K562 (cell line): ENCODE measurements around the gene COMMD9. TPM values are rescaled to one million over a fixed set of nuclear protein-coding genes. Genes with fewer than 3 reads are reported as not detected.

ENCODE experiments used
- ARID1B ChIP-seq: fragments of 450-650 bp; IDR thresholded peaks from 2 replicates; pipeline ENCODE4 v1.6.1; 2016; ENCODE audit warnings: antibody characterized with exemption, mild to moderate bottlenecking, inconsistent platforms
- BACH1 ChIP-seq: fragments of 200-800 bp; sonication (Bioruptor generic); IDR thresholded peaks from 2 replicates; pipeline ENCODE4 v1.6.1; 2016; ENCODE audit warnings: missing genetic modification characterization, missing compliant biosample characterization
- BCOR ChIP-seq: fragments of 450-650 bp; IDR thresholded peaks from 2 replicates; pipeline ENCODE4 v1.6.1; 2016
- CEBPB ChIP-seq: fragments of 450-650 bp; IDR thresholded peaks from 2 replicates; pipeline ENCODE4 v1.6.1; 2016; ENCODE audit warnings: missing genetic modification characterization, missing compliant biosample characterization
- CHCHD3 ChIP-seq: fragments of 250-450 bp; sonication (Bioruptor Pico); IDR thresholded peaks from 2 replicates; pipeline ENCODE4 v2.1.2; 2022; ENCODE audit warnings: mild to moderate bottlenecking
- DIDO1 ChIP-seq: fragments of 450-650 bp; IDR thresholded peaks from 2 replicates; pipeline ENCODE4 v1.6.1; 2016; ENCODE audit warnings: low read depth, missing biosample characterization, missing genetic modification characterization
- DNMT1 ChIP-seq: fragments of 450-650 bp; IDR thresholded peaks from 2 replicates; pipeline ENCODE4 v1.6.1; 2016; ENCODE audit warnings: antibody characterized with exemption, mild to moderate bottlenecking
- EWSR1 ChIP-seq: fragments of 450-650 bp; IDR thresholded peaks from 2 replicates; pipeline ENCODE4 v1.6.1; 2018; ENCODE audit warnings: borderline replicate concordance, mild to moderate bottlenecking, low read depth, moderate library complexity; ENCODE audit not compliant: partially characterized antibody
- KHSRP ChIP-seq: fragments of 450-650 bp; IDR thresholded peaks from 2 replicates; pipeline ENCODE4 v1.6.1; 2017
- LEF1 ChIP-seq: fragments of 450-650 bp; IDR thresholded peaks from 2 replicates; pipeline ENCODE4 v1.6.1; 2016; ENCODE audit warnings: mild to moderate bottlenecking
- MAFF ChIP-seq: IDR thresholded peaks from 2 replicates; pipeline ENCODE4 v1.6.1; 2012; ENCODE audit warnings: low read length, improper control_type of control experiment
- MBD2 ChIP-seq: sonication (generic); IDR thresholded peaks from 2 replicates; pipeline ENCODE4 v1.6.1; 2016; ENCODE audit warnings: low read depth, borderline replicate concordance
- MYNN ChIP-seq, 2 experiments: sonication (generic); formaldehyde crosslinking in 1 of 2; IDR thresholded peaks; 2 replicates each; pipeline versions ENCODE4 v1.5.0 to v1.6.1; 2016 to 2020; ENCODE audit warnings: antibody characterized with exemption in 1 of 2, missing genetic modification reagents in 1 of 2
- NR0B1 ChIP-seq: fragments of 450-650 bp; IDR thresholded peaks from one replicate; pipeline ENCODE4 v1.6.1; 2018; ENCODE audit warnings: mild to moderate bottlenecking, moderate library complexity; ENCODE audit not compliant: partially characterized antibody
- NR4A1 ChIP-seq, 2 experiments: fragments of 250-450 bp in 1 of 2; fragments of 450-650 bp in 1 of 2; sonication (Bioruptor Pico) in 1 of 2; IDR thresholded peaks; 2 replicates each; pipeline versions ENCODE4 v1.4.0 to v1.6.1; 2016 to 2020; ENCODE audit warnings: mild to moderate bottlenecking in 2 of 2, missing compliant biosample characterization in 1 of 2, missing genetic modification characterization in 1 of 2, moderate library complexity in 1 of 2
- SIX5 ChIP-seq, 2 experiments: IDR thresholded peaks; 2 replicates each; pipeline ENCODE4 v1.6.1; 2011; ENCODE audit warnings: low read length in 2 of 2, borderline replicate concordance in 1 of 2, low read depth in 1 of 2, mild to moderate bottlenecking in 1 of 2, moderate library complexity in 1 of 2; ENCODE audit not compliant: insufficient read depth in 1 of 2
- THRAP3 ChIP-seq: fragments of 450-650 bp; IDR thresholded peaks from 2 replicates; pipeline ENCODE4 v1.6.1; 2016; ENCODE audit warnings: mild to moderate bottlenecking, inconsistent platforms, borderline replicate concordance
- ZBTB33 ChIP-seq: sonication (generic); formaldehyde crosslinking; IDR thresholded peaks from 2 replicates; pipeline ENCODE4 v1.8.1; 2023; ENCODE audit warnings: mild to moderate bottlenecking, missing genetic modification reagents
- ZKSCAN3 ChIP-seq: fragments of 250-450 bp; sonication (Bioruptor Pico); IDR thresholded peaks from 2 replicates; pipeline ENCODE4 v1.4.0; 2020
- ZNF764 ChIP-seq: fragments of 250-450 bp; sonication (Bioruptor Pico); IDR thresholded peaks from 2 replicates; pipeline ENCODE4 v1.4.0; 2020; ENCODE audit warnings: low read depth, mild to moderate bottlenecking, moderate library complexity
- polyA plus RNA-seq, 8 experiments: library from polyadenylated mRNA; depleted of rRNA in 4 of 8; stranded (reverse) in 5 of 8; unstranded in 3 of 8; fragments of >200 nt; fragmentation: Nextera tagmentation in 2 of 8; fragmentation: Illumina TruSeq in 1 of 8; extraction: Ambion mirVana in 2 of 8; extraction: Trizol in 1 of 8; gene quantifications; 2 replicates each; pipeline versions ENCODE4 v1.2.1 to v1.2.3, GENCODE V29; 2011 to 2014; ENCODE audit warnings: inconsistent platforms in 1 of 8, missing spikeins in 1 of 8
- total RNA-seq, 7 experiments: library from RNA; depleted of rRNA in 6 of 7; stranded (reverse); fragments of >200 nt in 6 of 7; fragmentation: Illumina TruSeq in 2 of 7; extraction: Trizol in 2 of 7; gene quantifications; 2 replicates each; pipeline versions ENCODE4 v1.2.1 to v1.2.3, GENCODE V29; 2011 to 2021; ENCODE audit warnings: low replicate concordance in 1 of 7
- TF ChIP-seq, protein P1 (sequence below): fragments of 250-450 bp; sonication (Bioruptor Pico); IDR thresholded peaks from 2 replicates; pipeline ENCODE4 v1.4.0; 2020; ENCODE audit warnings: borderline replicate concordance
- TF ChIP-seq, protein P2 (sequence below): fragments of 450-650 bp; formaldehyde crosslinking; IDR thresholded peaks from 2 replicates; pipeline ENCODE4 v1.4.0; 2020; ENCODE audit warnings: mild to moderate bottlenecking
- TF ChIP-seq, protein P3 (sequence below): sonication (generic); formaldehyde crosslinking; IDR thresholded peaks from 2 replicates; pipeline ENCODE4 v1.8.0; 2022; ENCODE audit warnings: mild to moderate bottlenecking, missing genetic modification reagents

Gene COMMD9
- total and polyA plus RNA-seq, 9 of the 15 experiments (the other 6 are each of a cell fraction or from before 2014, with no cell fraction given) = 27.3 to 121 (median 48.0) TPM

- TF ChIP-seq SIX5 (IDR thresholded peaks at IDR 0.05; ENCODE audit: borderline replicate concordance in 1 of 2, insufficient read depth in 1 of 2, low read depth in 1 of 2, low read length in 2 of 2) (peak; percentile 89 to 91), BCOR (0 out of 2 replicates have a peak, but pooled peaks have one; percentile 21), LEF1 (0 out of 2 replicates have a peak, but pooled peaks have one; percentile 29), CHCHD3 (CRISPR knock-in tag) (no peak), MBD2 (peak; percentile 88), THRAP3 (no peak), KHSRP (no peak), DNMT1 (no peak), ARID1B (no peak), BACH1 (no peak), MYNN (IDR thresholded peaks at IDR 0.05) (no peak), MYNN (CRISPR knock-in tag; IDR thresholded peaks at IDR 0.05) (no peak), ZBTB33 (CRISPR knock-in tag) (peak; percentile 8), DIDO1 (peak; percentile 98), MAFF (no peak), NR0B1 (no peak), ZKSCAN3 (CRISPR knock-in tag) (no peak), ZNF764 (no peak), EWSR1 (no peak), NR4A1 (CRISPR knock-in tag; IDR thresholded peaks at IDR 0.05) (no peak), NR4A1 (tag; IDR thresholded peaks at IDR 0.05) (0 out of 2 replicates have a peak, but pooled peaks have one; percentile 27), CEBPB (tag) (no peak)
- TF ChIP-seq, protein P1, sequence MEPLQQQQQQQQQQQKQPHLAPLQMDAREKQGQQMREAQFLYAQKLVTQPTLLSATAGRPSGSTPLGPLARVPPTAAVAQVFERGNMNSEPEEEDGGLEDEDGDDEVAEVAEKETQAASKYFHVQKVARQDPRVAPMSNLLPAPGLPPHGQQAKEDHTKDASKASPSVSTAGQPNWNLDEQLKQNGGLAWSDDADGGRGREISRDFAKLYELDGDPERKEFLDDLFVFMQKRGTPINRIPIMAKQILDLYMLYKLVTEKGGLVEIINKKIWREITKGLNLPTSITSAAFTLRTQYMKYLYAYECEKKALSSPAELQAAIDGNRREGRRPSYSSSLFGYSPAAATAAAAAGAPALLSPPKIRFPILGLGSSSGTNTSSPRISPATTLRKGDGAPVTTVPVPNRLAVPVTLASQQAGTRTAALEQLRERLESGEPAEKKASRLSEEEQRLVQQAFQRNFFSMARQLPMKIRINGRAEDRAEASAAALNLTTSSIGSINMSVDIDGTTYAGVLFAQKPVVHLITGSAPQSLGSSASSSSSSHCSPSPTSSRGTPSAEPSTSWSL = no peak
- TF ChIP-seq, protein P2, sequence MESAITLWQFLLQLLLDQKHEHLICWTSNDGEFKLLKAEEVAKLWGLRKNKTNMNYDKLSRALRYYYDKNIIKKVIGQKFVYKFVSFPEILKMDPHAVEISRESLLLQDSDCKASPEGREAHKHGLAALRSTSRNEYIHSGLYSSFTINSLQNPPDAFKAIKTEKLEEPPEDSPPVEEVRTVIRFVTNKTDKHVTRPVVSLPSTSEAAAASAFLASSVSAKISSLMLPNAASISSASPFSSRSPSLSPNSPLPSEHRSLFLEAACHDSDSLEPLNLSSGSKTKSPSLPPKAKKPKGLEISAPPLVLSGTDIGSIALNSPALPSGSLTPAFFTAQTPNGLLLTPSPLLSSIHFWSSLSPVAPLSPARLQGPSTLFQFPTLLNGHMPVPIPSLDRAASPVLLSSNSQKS (CRISPR knock-in tag) = no peak
- TF ChIP-seq, protein P3, sequence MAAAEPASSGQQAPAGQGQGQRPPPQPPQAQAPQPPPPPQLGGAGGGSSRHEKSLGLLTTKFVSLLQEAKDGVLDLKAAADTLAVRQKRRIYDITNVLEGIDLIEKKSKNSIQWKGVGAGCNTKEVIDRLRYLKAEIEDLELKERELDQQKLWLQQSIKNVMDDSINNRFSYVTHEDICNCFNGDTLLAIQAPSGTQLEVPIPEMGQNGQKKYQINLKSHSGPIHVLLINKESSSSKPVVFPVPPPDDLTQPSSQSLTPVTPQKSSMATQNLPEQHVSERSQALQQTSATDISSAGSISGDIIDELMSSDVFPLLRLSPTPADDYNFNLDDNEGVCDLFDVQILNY (CRISPR knock-in tag) = no peak
Observed at GRCh38 chr11:36289226-36289852, at the start of gene COMMD9 (continued).
